Ramos (cell line): ENCODE data around the gene CRYBG1.
"Not testable (repeated sequence)": the region's sequence is repeated elsewhere in the genome, so short reads cannot be mapped to it uniquely, and the experiment has no call there.

ENCODE experiments used
- in situ Hi-C: fragments of 300-500 bp; cut with MboI; formaldehyde crosslinking; loops from one replicate; pipeline ENCODE4 v1.14.3; 2022; ENCODE audit warnings: low sequenced_read_pairs; ENCODE audit not compliant: unreplicated experiment

CRYBG1 gene

DNA sequence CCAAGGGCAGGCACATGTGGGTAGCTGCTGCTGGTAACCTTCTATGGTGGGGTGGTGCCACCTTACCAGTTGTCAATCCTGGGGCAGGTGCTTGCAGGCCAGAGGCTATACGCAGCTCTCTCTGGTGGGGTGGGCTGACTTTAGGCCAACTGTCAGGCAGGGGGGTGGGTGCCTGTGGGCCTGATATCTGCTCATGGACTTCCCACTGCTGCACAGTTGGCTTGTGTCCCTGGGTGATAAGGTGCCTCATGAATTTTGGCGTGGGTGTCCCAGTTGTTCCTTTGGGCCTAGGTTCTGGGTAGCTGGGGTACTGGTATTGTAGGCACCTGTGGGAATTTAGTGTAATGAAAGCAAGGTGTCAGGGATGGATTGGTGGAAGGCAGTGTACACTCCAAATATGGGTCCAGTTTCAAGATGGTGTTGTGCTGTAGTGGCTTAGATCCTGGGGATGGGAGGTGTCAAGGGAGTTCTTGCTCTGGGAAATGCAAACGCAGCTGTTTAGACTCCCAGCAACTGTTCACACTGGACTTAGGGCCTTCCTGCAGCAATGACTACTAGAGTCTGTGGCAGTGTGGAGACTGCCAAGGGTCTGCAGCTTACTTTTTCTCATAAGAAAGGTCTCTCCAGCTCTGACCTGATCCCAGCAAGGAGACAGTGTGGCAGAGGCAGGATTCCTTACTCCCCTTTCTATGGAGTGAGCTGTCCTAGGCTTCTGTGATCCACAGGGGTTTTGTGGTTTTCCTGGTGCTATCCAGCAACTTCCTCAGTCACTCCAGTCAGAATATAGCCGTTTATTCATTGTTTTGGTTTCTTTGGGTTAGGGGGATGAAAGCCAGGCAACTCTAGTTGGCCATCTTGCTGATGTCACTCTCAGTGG lies 128.2 kb downstream of the CRYBG1 start:
- in situ Hi-C loops = no loop called here

DNA sequence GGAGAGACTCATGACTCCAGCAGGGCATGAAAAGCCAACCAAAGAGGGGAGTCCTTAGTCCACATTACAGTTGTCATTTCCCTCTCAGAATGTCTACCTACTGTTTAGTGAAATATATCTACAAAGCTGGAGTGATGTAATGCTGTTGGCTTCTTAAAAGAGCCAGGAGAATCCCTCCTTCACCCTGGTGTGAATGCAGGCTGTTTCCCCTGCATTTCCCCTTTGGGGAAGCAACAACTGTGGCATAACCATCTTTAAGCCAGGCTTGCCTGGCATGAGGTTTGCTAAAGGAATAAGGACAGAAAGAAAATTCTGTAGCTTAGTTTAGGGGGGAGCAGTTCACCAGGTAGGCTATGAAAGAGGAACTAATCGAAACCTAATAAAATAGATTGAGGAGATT lies 129.5 kb downstream of the CRYBG1 start:
- in situ Hi-C loops = no loop called here

DNA sequence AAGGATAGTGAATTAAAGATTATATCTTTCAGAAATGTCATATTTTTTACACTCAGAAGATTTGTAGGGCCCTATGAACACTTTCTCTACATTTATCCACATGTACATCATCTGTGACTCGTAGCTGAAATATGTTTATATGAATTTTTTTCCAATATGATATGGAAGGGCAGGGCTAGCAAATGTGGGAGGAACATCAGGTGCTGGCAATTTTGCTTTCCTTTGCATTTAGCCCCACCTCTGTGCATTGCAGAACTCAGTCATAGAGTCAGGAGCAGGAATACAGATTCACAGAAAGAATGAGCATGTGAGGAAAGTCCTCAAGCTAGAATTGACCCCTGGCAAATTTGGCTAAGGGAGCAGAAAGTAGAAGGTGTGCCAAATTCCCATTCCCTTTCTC lies 129.9 kb downstream of the CRYBG1 start:
- in situ Hi-C loops = no loop called here

DNA sequence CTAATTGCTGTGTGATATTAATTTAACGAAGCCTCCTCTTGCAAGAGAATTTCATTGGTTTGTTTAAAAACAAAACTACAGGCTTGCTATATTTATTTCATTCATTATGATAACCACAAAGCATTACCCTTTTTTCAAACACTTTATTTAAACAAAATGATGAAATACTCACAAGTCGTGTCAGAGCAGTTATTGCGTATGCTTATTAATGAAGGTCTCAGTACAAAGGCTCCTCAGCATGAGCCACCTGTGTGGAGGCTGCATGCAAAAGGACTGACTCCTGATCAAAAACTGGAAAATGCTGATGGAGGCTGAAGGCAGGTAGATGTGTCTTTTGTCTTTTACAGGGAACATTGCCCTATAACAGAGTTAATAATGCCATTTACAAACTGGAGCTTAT lies 130.5 kb downstream of the CRYBG1 start:
- in situ Hi-C loops = no loop called here

DNA sequence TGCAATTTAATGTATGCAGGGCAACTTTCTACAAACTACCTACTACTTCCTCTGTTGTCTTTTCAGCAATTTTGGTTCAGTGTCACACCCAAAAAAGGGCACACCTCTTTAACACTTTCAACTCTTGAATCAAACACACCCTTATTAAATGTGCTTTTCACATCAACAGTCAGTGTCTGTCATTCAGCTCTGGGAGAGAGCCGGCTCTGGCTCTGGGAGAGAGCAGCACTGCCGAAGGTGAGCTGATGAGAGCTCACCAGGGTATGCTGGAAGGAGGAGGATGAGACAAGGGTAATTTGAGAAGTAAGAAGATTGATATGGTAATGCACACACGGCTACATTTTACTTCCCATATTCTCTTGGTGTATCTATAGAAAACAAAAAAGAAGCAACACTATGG lies 134.5 kb downstream of the CRYBG1 start:
- in situ Hi-C loops = no loop called here

DNA sequence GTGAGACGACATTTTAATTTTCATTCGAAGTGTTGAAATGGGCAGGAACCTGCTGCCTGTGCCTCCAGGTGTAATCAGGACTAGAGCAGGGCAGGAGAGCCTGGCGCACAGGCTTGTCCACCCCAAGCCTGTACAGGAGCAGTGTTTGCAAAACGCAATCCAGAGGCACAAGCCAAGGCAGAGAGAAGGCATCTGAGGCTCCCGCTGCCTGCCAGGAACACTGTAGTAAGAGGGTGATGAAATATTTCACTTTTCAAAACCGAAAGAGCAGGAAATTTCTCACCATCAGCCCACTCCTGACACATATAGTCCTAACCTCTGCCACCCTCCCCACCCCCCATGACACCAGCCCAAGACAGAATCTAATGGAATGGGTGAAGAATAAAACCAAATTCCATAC lies 136.3 kb downstream of the CRYBG1 start:
- in situ Hi-C loops = no loop called here

DNA sequence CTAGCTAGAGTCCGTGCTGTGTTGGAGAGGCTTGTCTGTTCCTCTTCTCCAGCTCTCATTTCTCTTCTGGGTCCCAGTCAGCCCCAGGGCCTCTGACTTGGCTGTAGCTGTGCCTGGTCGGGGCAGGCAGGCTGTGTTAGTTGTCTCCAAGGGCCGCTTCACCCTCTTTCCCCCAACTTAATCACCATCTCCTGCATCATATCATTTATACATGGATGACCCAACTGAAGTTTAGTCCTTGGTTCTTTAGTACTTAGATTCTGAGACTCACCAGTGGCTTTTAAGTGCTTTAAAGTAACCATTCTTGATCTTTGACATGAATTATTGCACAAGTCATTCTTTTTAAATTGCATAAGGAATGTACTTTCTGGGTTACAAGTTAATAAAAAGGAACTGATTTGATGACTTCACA lies 141.4 kb downstream of the CRYBG1 start:
- in situ Hi-C loops = no loop called here

DNA sequence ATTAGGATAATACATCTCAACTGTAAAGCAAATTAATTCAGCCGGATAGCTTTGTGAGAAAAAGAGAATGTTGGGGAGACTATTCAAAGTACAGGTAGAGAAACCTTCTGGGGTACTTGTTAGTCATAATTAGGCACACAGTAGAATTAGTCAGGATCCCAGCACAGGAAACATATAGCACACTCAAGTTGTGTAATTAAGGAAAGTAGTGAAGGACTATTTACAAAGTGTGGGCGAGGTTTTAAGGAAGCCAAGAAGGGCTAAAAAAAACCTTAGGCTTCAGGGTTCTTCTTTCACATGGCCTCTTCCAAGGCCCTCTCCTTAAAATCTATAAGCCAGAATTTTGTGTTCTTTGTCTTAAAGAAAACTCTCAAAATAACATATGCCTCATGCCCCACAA lies 142.0 kb downstream of the CRYBG1 start:
- in situ Hi-C loops = no loop called here

DNA sequence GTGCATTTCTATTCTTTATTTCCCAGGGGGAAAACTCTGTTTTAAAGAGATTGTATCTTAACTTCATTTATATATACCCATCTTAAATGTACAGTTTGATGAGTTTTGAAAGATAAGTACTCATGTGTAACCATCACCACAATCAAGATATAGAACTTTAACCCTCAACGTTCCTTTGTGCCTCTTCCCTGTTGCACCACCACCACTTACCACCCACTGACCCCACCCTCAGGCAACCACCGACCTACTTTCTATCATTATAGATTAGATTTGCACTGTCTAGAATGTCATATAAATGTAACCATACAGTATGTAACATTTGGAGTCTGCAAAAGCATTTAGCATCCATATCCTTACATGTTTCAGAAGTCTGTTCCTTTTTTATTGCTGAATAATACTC lies 147.8 kb downstream of the CRYBG1 start:
- in situ Hi-C loops = no loop called here

DNA sequence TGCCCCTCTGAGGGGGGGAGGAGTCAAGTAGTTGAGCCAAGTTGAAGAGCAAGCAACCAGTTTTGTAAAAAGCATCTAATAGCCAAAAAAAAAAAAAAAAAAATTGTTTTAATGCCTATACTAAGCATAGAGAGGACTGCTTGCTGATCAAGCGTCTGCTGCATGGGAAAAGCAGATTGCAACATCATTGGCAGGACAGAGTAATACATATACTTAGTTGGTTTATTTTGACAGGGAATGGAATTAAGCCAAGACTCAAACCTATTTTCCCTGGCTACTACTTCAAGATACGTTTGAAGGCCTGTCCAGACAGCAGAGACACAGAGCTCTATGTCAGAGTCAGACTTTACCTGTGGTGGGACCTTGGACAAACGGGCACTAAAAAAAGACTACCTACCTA lies 148.3 kb downstream of the CRYBG1 start:
- in situ Hi-C loops = no loop called here

DNA sequence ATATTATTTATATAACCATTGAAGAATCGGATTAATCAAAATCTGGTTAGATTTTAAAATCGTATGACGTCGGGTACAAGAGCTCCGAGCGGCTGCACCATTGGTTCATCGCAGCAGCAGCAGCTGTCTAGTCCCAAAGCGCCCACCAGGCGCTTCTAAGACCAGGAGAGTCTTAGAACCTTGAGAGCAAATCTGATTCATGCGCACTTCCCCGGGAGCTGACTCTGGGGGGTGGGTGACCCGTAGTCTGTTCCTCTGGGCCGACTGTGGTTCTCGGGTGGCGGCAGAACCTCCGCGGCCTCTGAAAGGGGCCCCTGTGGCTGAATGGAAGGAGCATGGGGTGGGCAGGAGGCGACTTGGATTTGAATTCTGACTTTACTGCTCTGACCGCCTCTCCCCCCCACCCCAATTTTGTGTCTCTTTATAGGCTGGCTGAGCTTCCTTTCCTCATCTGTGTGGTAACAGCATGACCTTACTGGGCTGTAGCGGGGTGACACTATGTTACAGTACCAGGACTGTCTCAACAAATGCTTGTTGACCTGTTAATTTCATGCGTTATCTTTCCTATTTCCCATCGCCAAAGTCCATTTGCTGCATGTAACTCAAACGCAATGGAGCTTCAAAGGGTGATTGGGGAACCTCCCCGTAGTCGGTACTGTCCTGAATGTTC lies 149.0 kb downstream of the CRYBG1 start:
- in situ Hi-C loops = no loop called here

DNA sequence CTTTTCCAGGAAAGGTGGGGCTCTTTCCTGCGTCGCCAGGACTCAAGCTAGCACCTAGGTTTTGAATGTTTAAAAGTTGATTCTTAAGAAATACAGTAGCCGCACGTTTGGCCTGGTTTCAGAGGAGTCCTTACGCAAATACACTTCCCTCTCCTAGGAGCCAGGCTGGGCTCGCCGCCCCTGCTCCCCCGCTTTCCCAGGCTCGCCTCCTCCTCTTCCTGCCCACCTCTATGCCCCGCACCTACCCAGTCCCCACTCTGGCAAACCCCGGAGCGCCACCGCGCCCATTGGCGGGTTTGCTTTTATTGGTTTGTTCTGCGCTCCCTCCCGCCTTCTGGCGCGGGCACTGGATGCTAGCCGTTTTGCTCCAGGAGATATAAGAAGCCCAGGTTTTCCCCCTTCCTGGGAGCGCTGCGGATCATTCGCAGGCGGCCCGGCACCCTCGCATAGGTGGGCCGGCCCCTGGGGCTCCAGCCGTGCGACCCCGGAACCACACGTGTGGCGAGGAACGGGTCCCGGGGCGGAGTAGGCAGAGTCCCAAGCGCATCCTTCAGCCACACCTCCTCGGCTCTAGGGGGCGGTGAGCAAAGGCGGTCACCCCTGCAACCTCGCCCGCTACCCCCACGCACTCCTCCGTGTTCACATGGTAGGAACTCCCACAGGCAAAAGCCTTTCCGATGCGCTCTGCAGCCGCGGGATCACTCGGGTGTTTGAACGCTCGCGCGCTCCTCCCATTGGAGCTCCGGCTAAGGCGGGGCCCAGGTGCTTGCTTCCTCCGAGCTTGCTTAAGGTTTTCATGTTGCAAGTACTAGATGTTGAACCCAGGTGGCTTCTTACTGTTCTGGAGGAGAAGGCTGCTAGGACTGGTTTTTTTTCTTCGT lies 149.8 kb downstream of the CRYBG1 start:
- in situ Hi-C loops = no loop called here

DNA sequence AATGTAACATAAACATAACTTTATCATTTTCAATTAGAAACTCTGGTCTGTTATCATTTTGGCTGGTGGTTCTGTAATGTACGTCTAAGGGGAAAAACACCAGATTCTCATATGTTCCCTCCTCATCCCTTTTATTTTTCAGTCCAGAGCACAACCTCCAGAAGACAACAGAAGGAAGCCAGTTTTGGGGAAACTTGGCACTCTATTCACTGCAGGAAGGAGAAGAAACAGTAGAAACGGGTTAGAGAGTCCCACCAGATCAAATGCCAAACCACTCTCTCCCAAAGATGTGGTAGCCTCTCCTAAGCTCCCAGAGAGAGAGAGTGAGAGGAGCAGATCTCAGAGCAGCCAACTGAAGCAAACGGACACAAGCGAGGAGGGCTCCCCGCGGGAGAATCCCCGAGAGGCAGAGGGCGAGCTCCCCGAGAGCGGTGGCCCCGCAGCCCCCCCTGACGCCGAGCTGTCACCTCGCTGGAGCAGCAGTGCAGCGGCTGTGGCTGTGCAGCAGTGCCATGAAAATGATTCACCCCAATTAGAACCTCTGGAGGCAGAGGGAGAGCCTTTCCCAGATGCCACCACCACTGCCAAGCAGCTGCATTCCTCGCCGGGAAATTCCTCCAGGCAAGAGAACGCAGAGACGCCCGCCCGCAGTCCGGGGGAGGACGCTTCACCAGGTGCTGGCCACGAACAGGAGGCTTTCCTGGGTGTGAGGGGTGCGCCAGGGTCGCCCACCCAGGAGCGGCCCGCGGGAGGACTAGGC lies 151.0 kb downstream of the CRYBG1 start:
- in situ Hi-C loops = no loop called here

DNA sequence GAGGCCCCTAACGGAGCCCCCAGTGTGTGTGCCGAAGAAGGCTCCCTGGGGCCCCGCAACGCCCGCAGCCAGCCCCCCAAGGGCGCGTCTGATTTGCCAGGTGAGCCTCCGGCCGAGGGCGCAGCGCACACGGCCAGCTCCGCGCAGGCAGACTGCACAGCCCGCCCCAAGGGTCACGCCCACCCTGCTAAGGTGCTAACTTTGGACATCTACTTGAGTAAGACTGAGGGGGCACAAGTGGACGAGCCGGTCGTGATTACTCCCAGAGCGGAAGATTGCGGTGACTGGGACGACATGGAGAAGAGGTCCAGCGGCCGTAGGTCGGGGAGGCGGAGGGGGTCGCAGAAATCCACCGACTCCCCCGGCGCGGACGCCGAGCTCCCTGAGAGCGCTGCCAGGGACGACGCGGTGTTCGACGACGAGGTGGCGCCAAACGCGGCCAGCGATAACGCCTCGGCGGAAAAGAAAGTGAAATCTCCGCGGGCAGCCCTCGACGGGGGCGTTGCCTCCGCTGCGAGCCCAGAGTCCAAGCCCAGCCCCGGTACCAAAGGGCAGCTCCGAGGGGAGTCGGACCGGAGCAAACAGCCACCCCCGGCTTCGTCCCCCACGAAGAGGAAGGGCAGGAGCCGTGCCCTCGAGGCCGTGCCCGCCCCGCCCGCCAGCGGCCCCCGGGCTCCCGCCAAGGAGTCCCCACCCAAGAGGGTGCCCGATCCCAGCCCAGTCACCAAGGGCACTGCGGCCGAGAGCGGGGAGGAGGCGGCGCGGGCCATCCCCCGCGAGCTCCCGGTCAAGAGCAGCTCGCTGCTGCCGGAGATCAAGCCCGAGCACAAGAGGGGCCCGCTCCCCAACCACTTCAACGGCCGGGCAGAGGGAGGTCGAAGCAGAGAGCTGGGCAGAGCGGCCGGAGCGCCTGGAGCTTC lies 151.8 kb downstream of the CRYBG1 start:
- in situ Hi-C loops = no loop called here

DNA sequence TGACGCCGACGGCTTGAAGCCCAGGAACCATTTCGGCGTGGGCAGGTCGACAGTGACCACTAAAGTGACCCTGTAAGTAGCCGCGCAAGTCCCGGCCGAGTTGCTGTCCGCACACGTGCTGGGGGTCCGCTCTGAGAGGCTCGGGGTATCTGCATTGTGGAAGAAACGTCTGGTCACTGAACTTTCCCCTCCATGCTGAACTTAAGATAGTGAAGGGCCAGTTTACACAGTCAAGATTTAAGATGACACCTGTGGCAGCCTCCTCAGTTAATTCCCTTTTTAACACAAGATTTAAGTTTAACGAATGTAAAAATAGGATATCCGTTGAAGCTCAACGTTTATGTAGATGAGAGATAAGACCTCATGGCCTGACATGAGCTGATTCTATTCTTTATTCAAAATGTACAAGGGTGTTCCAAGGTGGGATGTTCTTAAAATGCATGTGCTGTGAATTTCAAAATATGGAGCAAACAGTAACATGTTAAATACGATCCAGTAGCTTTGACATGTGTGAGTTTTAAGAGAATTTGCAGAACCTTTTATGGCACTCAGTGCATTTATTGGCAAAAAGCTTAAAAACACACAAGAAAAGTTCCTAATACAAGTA lies 152.6 kb downstream of the CRYBG1 start:
- in situ Hi-C loops = no loop called here

DNA sequence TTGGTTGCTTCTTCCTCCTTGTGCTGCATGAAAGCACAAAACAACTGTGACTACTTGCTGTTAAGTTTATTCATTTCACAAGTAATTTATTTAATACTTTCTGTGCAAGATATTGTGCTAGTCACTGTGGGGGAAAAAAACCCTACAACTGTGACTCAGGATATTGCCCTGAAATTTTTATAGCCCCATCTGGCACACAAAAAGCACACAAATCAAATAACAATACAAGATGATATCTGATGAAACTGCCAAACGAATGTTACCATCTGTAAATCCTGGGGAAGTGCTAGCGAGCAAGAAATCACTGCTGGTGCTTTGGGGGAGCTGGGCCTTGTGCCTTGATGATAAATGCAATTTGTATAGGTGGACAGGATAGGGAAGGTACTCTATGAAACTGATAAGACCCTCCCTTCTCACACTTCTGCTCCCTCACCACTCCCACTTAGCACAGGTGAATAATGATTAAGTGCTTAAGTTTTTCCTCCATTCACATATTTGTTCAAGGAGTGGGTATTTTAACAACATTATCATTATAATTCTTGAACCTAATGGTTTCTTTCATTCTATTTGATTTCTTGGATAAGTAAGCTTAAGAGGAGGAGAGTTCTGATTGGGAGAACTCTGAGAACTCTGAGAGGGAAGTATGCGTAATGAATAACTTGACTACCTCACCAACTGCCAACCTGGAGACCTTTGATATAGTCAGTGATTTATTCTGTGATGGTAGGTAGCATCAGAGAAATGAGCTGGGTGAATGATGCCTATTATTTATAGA lies 153.5 kb downstream of the CRYBG1 start:
- in situ Hi-C loops = no loop called here

DNA sequence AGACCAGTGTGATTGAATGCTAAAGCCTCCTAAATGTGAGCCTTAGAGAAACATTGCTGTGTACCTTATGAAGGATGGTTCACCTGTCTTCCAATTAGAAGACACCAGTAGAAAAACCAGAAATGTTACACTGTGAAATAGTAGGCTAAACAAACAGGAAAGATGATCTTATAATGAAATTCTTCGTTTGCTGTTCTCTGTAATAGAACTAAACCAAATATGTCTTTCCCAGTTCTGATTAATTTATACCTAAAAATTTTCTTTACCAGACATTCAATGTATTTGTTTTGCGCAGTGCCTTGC lies 154.0 kb downstream of the CRYBG1 start:
- in situ Hi-C loops = no loop called here

DNA sequence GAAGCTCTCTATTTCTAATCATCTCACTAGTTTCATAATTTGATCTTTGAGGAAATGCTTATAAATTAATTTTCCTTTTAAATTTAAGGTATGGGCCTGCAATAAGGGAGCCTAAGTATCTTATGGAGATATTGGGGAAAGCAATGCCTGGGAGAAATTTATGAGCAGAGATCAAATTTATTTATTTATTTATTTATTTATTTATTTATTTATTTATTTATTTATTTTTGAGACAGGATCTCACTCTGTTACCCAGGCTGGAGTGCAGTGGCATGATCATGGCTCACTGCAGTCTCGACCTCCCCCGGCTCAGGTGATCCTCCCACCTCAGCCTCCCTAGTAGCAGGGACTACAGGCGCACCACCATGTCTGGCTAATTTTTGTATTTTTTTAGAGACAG lies 155.1 kb downstream of the CRYBG1 start:
- in situ Hi-C loops = not testable (repeated sequence)
